GM19193 (cell line): Measurements from ENCODE around the gene ALPL.

Experiments
- POLR2A ChIP-seq: IDR thresholded peaks from 4 replicates; pipeline ENCODE4 v1.6.1; 2011; ENCODE audit not compliant: insufficient read depth, insufficient read length; ENCODE audit errors: extremely low read depth

The ALPL gene

DNA sequence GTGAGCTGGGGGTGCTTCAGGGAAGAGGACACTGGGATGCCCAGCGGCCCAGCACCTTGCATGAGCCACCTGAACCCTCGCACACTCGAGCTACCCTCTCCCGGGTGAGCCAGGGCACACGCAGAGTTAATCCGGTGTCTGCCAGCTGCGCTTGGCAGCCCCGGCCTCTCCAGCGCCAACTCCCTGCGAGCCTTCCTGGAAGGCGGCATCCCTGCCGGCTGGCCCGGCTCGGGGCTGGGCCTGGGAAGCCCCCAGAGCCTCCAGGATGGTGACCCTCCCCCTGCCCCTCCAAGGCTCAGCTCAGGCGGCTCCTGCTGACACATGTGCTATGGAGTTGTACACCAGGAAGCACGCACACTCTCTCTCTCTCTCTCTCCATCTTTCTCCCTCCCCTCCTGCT is 111.3 kb downstream of the ALPL start:
- TF ChIP-seq POLR2A: no peak

DNA sequence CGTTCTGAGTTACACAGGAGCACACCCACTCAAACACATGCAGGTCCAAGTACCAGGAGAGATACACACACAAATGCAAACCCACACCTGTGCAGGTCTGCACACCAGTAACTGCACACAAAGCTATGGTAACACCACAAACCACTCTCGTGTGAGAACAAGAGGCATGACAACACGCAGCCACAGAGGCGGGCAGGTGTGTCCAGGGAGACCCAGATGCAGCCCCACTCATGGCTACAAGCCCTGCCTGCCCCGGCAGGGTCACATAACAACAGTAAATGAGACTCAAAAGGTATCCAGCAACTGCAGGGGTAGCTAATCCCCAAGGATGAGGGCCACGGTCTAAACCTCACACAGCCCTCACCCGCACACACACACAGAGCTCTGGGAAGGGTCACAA is 111.8 kb downstream of the ALPL start:
- TF ChIP-seq POLR2A: no peak

DNA sequence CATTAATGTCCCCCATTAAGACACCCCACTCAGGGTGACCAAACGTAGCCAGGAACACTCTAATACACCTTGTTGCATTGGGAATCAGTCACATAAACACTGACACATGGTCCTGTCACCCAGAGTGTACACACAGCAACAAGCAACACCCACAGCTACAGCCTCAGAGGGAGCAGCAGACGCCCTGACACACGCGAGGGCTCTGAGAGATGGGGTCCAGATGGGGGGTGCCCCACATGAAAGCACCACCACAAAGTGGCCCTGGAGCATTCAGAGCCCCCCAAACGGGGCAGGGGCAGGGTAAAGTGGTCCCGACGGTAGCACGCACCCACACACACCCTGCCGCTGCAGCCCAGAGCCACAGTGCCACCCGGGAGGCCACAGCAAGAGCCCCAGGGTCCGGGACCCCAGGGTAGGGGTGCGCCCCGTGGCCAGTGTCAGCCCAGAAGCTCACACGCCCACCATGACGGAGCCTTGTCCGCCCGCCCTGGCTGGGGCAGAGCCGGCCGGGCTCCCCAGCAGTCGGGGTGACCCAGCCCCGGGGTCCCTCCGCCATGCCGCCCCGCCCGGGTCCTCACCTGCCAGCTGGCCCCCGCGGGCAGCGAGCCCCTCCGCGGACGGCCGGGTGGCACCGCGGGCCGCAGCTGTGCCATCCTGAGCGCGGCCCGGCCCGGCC is 112.7 kb downstream of the ALPL start:
- TF ChIP-seq POLR2A: no peak

DNA sequence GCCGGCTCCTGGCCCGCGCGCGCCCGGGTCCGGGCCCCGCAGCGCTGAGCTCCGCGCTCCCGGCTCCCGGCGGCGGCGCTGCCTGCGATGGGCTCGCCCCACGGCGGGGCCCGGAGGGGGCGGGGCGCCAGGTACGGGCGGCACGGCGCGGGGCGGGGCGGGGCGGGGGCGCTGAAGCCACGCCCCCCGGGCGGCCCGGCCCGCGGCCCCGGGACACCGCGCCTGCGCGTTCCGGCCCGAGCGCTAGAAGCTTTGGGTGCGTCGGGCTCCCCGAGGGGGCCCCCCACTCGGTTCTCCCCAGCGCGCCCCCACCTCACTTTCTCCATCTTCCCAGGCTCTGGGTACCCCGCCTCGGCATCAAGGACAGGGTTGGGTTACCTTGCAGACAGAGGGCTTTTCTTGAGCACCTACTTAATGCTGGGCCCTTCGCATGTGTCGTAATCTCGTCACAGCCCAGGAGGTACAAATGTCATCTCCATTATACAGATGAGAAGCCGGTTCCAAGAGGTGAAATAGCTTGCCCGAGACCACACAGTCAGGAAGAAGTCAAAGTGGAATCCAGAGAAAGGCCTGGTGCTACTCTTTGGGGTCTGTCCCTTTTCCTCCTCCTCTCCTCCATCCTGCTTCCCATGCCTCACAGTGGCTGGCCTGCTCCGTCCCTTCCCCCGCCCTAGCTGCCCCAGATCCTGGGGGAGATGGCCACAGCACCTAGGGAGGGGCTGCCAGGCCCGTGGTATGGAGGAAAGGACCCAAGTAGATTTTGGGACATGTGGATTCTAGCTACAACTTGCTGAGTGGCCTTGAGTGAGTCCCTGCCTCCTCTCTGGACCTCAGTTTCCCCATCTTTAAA is 113.5 kb downstream of the ALPL start:
- no peak for TF ChIP-seq POLR2A

DNA sequence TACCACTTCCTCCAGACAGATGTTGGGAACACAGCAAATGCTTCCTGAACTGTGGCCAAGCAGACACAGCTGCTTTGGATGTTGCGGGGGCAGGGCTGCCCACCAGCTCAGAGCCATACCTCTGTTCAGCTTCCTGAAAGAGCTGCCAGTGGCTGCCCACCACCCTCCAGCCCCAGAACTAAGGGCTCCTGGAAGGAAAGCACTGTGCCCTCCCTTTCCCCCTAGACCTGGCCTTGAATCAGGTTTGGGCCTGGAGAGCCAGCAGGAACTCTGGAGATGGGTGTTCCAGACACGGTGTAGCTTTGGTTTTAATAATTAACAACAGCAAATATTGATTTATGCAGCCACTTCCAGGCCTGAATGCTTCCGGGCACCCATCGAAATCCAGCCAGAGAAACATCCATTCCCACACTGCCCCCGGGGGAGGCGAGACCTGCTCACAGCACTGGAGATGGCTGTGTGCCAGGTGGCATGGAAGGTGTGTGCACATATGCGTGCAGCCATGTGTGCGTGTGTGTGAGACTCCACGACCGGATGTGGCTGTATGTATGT is 114.3 kb downstream of the ALPL start:
- TF ChIP-seq POLR2A: no peak

DNA sequence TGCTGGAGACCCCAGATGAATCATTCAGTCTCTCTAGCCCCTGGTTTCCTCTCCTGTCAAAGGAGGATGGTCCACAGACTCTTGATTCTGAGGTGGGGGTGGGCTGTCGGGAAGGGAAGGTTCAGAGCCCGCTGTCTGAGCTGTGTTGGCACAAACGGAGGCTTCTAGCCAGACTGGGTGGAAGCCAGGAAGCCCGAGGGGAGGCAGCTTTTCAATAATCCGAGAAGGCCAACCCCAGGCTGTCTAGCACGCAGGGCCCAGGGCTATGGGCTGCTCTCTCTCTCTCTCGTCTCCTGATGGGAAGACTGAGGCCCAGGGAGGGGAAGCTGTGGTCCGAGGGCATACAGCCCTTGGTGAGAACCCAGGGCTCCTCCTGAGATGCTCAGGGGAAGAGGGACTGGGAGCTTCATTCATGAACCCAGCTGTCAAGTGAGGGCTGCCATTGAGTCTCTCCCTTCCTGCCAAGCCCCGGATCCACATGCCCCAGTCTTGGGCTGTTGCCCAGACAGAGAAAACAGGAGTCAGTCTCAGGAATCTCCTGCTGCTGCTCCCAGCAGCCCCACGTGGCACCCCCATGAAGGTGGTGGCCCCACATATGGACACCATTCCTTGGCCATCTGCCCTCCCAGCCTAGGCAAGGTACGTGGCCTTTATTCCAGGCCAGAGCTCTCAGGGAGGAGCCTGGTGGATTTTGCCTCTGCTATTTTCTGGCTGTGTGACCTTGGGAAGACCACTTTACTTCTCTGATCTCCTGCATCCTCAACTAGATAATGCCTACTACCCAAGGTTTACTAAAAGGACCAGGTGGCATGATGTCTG is 115.6 kb downstream of the ALPL start:
- TF ChIP-seq POLR2A: no peak

DNA sequence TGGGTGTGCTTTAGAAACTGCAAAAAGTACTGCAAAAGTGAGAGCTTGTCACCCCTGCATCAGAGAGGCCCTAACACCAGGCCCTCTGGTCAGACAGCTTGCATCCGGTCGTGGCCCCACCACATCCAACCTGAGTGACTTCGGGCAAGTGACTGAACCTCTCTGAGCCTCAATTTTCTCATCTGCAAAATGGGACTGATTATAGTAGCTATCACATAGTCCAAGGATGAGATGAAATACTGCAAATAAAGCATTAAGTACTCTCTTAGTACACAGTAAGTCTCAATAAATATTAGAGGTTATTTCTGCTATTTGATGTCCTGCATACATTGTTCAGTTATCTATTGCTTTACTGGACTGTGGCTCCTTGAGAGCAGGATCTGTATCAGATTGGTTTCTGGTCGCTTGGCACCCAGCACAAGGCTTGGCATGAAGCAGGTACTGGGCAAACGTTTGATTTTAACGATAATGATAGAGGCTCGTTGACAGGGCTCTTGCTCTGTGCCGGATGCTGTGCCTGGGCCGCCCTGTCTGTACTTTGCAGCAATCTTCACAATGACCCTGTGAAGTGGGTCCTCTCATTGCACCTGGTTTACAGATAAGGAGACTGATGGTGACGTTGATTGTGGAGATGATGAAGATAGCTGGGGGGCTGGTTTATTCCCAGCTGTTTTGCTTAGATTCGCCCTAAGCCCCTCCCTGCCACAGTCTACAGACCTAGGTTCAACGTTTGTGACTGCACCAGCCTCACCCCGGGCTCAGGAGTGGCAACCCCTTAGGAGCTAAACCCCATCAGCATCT is 116.4 kb downstream of the ALPL start:
- TF ChIP-seq POLR2A: no peak

DNA sequence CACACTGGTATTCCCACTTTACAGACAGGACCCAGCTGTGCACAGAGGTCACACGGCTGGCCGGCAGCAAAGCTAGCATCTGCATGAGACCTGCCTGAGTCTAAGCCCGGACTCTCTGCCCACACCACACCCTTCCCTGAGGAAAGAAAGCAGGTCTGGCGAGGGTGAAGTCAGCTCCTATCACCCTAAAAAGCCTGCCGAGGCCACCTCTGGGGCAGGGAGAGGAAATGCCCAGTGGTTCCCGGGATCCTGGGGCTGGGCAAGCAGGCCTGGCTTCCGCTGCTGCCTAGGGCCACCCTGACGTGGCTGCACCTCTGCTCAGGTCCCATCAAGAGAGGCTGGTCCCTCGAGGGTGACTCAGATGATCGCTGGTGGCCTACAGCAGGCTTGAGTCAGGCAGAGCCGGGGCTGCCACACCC is 117.7 kb downstream of the ALPL start:
- TF ChIP-seq POLR2A: no peak
